ENCODE measurements around the gene PLPP6. TPM values are rescaled to one million over a fixed set of nuclear protein-coding genes. Genes with fewer than 3 reads are reported as not detected.

Gene PLPP6
- total and polyA plus RNA-seq, 2 of the 8 experiments (the other 6 are each of a cell fraction or from before 2014, with no cell fraction given): 11.8 to 13.3 TPM

DNA sequence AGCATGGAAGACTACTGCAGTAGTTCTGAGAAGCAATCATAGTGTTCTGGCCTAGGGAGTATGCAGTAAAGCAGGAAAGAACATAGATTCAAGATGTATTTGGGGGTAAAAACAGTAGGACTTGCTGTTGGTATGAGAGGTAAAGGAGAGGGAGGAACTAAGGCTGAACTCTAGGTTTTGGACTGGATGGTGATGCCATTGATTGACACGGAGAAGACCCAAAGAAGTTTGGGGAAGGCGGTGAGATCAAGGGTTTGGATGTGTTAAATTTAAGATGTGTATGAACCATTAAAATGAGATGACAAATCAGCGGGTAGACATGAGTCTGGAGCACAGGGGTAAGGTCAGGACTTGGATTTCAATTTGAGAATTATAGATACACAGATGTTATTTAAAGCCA, 15.3 kb downstream of the PLPP6 start:
- Histone ChIP-seq H3K4me3 (ENCODE audit: extremely low read depth in 1 of 4, insufficient read depth in 2 of 4, low read depth in 3 of 4, low read length in 4 of 4) (no peak overlapping the region), H2BK120ac (replicated peaks; ENCODE audit: low read depth, low read length) (no peak overlapping the region), H3K27ac (ENCODE audit: low read depth, low read length) (no peak overlapping the region), H2AFZ (ENCODE audit: low read length) (no peak overlapping the region), H3K18ac (ENCODE audit: extremely low read depth, low read length) (no peak overlapping the region), H2BK12ac (ENCODE audit: low read depth, low read length) (no peak overlapping the region), H3K36me3 (ENCODE audit: control insufficient read depth in 2 of 4, insufficient read depth in 4 of 4, low read length in 3 of 4) (no peaks in the 10 kb centered on the region), H4K20me1 (replicated peaks in 1 of 2; ENCODE audit: control insufficient read depth in 1 of 2, insufficient read depth in 2 of 2, low read length in 2 of 2) (no peaks in the 10 kb centered on the region), H3K4ac (replicated peaks; ENCODE audit: insufficient read length, low read depth, low read length) (no peak overlapping the region), H3K4me1 (replicated peaks in 1 of 4; ENCODE audit: control insufficient read depth in 3 of 4, insufficient read depth in 4 of 4, low read length in 3 of 4) (peaks cover 0 to 4% (median 0%) of the 10 kb centered on the region in 4 experiments; a peak in 2 of 7 replicates), H3K56ac (replicated peaks; ENCODE audit: insufficient read length, low read depth, low read length) (no peak overlapping the region), H2BK15ac (ENCODE audit: low read length) (no peak overlapping the region), H4K91ac (replicated peaks; ENCODE audit: insufficient read length, low read length) (no peak overlapping the region), H3K23me2 (ENCODE audit: low read depth, low read length) (peaks cover 8% of the 10 kb centered on the region), H4K5ac (ENCODE audit: insufficient read length, low read depth, low read length) (no peak overlapping the region), H2BK5ac (ENCODE audit: low read depth, low read length) (no peak overlapping the region), H2BK20ac (ENCODE audit: low read length) (no peak overlapping the region), H3K79me1 (ENCODE audit: low read depth, low read length) (0 out of 2 replicates have a peak, but pooled peaks cover 2% of the 10 kb centered on the region), H3K4me2 (ENCODE audit: insufficient read depth in 1 of 2, low read depth in 2 of 2, low read length in 2 of 2) (no peak overlapping the region; a peak in 1 of 4 replicates), H3K9ac (replicated peaks in 1 of 4; ENCODE audit: extremely low read depth in 1 of 4, low read depth in 3 of 4, low read length in 3 of 4) (no peak overlapping the region), H3K9me3 (ENCODE audit: insufficient read depth in 2 of 2, low read depth in 1 of 2, low read length in 1 of 2) (no peaks in the 10 kb centered on the region), H2AK5ac (ENCODE audit: low read depth, low read length) (no peak overlapping the region), H3K79me2 (ENCODE audit: control insufficient read depth in 1 of 2, insufficient read depth in 2 of 2, low read length in 2 of 2) (peaks cover 9 to 23% of the 10 kb centered on the region in 2 experiments; a peak in 3 of 4 replicates), H3K23ac (ENCODE audit: insufficient read length) (no peak overlapping the region), H3K14ac (ENCODE audit: insufficient read length) (no peak overlapping the region), H3K27me3 (replicated peaks in 1 of 4; ENCODE audit: control insufficient read depth in 3 of 4, extremely low read depth in 1 of 4, insufficient read depth in 3 of 4, low read length in 3 of 4) (no peaks in the 10 kb centered on the region), H4K8ac (ENCODE audit: extremely low read depth, insufficient read depth, low read length) (no peak overlapping the region)
- TF ChIP-seq YY1 (IDR thresholded peaks at IDR 0.05; ENCODE audit: low read depth, low read length) (no peak), CBX5 (IDR thresholded peaks at IDR 0.05; ENCODE audit: low read depth, low read length) (no peak), HDAC6 (IDR thresholded peaks at IDR 0.05; ENCODE audit: low read depth, low read length) (no peak), ATF3 (IDR thresholded peaks at IDR 0.05; ENCODE audit: insufficient read depth, low read depth, low read length) (no peak), BACH1 (IDR thresholded peaks at IDR 0.05; ENCODE audit: low read length) (no peak), POU5F1 (IDR thresholded peaks at IDR 0.05; ENCODE audit: low read depth, low read length) (no peak), JUND (IDR thresholded peaks at IDR 0.05; ENCODE audit: low read length) (no peak), HDAC2 (IDR thresholded peaks at IDR 0.05; ENCODE audit: borderline replicate concordance in 1 of 2, low read depth in 2 of 2, low read length in 2 of 2) (no peak), GABPA (IDR thresholded peaks at IDR 0.05; ENCODE audit: borderline replicate concordance, insufficient read depth, low read length) (no peak), E2F6 (IDR thresholded peaks at IDR 0.05) (no peak), GTF2F1 (IDR thresholded peaks at IDR 0.05; ENCODE audit: borderline replicate concordance, low read depth, low read length) (no peak), SP4 (IDR thresholded peaks at IDR 0.05; ENCODE audit: low read length) (no peak), MAX (IDR thresholded peaks at IDR 0.05) (no peak)
- POLR2A ChIA-PET (ENCODE audit: partially characterized antibody): interaction anchor here (0.7 to 2.1 kb wide), 6 partner anchors 8 to 116 kb away, joined by 3 to 12 read pairs (median 6); partner anchors contain the start of genes PLPP6, RCL1 and SPATA6L
- 87% methylated on average over 3 of the region's 3 CpGs; no CpG with 5 or more reads in 1 of the 2 experiments for WGBS, 2 experiments (ENCODE audit: extremely low coverage in 1 of 2, insufficient coverage in 1 of 2, insufficient read length in 1 of 2, insufficient replicate concordance in 2 of 2, low coverage in 1 of 2, low lambda C conversion rate in 2 of 2, missing lambda C conversion rate in 1 of 2)
- FAIRE-seq (no peak), DNase-seq (ENCODE audit: low read depth in 1 of 2, low spot score in 2 of 2) (no peak)
- CTCF ChIA-PET (ENCODE audit: partially characterized antibody): interaction anchor here (1.0 to 1.3 kb wide), 2 partner anchors 23 to 37 kb away, joined by 3 read pairs; no protein-coding TSS in a partner anchor

Data from H1 (cell line).